Dedifferentiated amniotic fluid mesenchymal stem cell (primary cell): ENCODE measurements around the gene SETD4.

Experiments
- DNase-seq: peaks from one replicate; pipeline ENCODE4 v3.0.0-alpha.2; 2016; ENCODE audit errors: extremely low spot score

SETD4 gene

DNA sequence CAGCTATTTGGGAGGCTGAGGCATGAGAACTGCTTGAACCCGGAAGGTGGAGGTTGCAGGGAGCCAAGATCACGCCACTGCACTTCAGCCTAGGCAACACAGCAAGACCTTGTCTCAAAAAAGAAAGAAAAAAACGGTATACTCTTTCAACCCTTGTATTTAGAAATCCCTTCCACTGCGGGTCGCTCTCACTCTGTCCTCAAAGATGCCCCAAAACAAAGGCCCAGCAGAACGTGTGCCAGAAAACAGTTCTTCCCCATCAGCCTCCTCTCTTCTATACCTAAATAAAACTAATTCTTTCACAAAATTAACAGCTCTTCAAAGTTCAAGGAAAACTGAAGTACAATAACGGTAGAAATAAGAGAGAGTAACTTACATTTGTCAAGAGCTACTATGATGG lies 13.2 kb downstream of the SETD4 start:
- DNase-seq: no peak

DNA sequence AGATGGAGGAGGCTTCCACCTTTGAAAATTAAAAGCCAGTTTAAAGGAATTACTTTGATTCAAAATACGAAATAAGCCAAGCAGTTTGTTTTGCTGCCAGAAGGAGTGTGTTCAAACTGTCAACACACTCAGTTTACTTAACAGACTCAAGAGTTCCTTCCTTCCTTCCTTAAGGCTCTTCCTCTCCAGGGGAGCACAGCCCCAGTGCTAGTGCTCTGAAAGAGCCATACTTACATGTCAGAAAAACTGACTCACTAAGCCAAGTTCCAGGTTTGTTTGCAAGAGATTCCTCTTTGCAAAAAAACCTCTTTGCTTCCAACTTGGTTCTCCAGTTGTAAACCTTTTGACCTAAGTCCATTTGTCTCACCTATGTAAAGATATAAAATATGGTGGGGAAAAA lies 14.3 kb downstream of the SETD4 start:
- no peak for DNase-seq

DNA sequence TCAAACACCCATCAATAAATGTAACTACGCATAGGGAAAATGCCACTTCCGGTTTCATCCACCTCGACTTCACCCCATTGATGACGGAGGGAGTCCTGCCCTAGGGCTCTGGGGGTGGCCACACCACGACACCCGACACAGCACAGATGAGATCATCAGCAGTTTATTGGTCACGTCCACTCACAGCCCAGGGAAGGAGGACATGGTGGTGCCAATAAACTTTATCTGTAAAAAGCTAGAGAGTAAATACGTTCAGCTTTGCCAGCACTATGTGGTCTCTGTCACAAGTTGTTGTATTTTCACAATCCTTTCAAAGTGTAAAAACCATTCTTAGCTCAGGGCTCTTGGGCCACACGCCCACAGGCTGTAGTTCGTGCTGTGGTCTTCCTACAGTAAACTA lies 16.3 kb downstream of the SETD4 start:
- no peak for DNase-seq

DNA sequence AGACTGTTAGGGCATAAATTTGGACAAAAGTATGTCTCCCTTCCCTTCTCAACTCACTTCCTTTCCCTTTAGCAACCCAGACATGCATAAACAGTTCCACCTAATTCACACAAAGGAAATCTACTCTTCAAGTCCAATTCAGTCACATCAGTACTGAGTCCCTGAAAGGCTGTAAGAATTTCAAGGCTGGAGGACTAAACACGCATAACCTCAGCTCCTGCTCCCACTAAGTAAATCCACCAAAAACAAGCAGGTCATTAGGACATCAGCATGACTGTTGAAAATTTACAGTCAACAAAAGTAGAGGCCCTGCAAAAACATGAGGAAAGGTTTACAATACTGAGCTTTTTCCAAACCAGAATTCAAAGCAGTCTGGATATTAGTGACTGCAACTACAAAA lies 18.4 kb downstream of the SETD4 start:
- DNase-seq: no peak

DNA sequence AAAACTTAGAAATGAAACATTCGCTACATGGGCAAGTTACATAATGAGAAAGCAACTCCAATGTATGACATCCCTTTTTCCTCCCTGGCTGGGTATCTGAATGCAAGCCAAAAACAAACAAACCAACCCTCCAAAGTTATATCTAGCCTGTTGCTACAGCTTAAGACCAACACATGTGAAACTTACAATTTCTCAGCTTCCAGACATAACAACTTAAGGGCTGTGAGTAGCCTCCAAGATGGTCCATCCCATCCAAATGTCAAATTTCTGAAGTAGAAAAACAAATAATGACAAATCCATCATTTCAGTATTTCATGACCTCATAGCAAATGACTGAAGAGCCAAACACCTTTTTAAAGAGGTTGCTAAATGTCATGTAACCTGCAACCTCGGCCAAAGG lies 19.9 kb downstream of the SETD4 start:
- no peak for DNase-seq

DNA sequence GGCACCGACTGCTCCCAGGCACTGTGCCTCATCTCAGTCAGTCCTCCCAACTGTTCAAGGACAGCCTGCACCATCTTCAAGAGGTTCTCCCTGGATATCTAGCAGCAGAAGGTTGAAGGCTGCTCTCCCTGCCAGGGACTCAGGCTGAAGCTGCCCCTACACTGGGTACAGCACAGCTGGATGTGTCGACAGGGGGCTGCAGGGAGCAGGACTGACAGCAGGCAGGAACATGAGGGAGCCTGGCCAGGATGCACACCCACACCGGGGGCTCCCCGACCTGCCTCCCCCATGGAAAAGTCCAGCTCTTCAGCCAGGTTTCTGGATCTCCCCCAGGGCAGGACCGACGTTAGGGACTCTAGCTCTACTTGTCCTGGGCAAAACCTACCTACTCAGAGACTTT lies 20.5 kb downstream of the SETD4 start:
- DNase-seq: no peak

DNA sequence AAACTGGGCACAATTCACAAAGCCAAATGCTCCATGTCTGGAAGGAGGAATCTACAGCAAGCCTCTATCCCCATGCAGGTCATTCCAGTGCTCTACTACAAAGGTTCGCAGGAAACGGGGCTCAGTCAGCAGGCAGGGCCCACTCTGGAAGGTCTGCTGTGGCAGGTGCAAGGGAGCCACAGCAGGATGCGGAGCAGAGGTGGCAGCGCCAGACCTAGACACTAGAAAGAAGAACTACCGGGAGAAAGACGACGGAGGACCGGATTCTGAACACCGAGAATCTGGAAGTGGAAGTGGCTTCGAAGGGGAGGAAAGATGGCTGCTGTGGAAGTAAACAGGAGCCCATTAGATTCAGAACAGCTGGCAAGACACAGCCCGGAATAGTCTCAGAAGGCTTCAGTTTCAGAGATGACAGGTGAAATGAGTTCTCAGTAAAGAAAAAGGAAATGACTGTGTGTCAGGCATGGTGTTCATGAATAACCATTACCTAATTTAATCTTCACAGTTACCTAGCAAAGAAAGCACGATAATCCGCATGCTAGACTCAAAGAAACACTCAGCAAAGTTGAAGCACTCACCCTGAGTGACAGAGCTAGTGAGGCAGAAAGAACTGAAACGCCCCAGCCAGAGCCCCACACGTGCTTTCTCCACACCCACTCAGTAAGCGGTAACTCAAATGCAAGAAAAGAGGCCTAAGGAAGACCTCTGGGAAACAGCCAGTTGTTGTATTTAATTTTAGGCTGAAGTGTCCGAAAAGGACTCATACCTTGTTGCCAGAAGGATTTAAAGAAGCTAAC lies 21.4 kb downstream of the SETD4 start:
- no peak for DNase-seq

DNA sequence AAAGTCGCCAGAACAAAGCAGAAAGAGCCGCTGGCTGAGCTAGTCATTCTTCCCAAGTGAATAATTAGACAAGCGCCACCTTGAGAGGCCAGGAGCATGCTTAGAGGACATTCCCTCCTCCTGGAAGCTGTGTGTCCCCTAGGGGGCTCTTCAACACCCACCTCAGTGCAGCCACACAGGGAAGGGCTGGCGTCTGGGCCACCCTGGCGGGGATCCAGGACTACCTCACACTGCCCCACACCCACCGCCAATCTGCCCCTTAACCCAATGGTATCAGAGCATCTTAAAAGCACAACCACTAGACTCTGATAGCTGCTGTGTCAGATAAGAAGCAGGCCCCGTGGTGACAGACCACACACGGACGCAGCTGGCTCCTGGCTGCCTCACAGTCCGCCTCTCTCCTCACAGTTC lies 24.9 kb downstream of the SETD4 start:
- no peak for DNase-seq

DNA sequence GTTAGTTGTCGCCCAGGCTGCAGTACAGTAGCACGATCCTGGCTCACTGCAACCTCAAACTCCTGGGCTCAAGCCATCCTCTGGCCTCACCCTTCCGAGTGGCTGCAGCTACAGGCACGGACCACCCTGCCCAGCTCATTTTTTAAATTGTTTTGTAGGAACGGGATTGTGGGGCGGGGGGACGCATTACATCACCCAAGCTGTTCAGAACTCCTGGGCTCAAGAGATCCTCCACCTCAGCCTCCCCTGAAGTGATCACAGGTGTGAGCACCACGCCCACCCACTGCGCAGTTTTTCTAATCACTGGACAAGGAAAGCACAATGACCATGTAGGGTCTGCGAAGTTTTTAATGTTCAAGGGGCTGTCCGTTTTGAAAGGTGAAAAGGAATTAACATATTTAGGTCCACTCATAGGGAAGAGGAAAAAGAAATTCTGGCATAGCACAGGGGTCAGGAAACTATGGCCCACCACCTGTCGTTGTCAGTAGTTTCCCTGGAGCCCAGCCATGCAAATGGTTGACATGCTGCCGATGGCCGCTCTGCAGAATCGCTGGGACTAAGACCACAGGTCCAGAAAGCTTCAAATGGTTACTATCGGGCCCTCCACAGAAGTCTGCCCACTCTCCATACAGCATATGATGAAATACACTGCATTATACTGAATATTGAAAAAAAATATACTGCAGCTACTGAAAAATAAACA lies 26.0 kb downstream of the SETD4 start:
- no peak for DNase-seq

DNA sequence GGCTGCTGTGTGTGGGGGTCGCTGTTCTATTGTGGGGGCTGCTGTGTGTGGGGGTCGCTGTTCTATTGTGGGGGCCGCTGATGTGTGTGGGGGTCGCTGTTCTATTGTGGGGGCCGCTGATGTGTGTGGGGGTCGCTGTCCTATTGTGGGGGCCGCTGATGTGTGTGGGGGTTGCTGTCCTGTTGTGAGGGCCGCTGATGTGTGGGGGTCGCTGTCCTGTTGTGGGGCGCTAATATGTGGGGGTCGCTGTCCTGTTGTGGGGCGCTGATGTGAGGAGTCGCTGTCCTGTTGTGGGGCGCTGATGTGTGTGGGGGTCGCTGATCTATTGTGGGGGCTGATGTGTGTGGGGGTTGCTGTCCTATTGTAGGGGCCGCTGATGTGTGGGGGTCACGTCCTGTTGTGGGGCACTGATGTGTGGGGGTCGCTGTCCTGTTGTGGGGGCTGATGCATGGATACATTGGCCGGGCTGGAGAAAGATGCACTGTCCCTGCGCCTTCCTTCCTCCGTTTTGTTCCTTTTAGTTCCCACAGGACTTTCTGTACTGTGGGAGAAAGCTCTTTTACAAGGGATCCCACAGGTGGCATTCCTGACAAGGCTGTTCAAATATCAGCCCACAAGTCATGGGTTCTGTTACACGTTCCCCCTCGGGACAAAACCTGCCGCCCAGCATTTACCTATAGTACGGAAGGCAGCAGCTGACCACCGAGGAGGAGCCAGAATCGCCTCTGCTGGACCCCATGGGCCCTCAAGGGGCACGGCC lies 27.5 kb downstream of the SETD4 start:
- no peak for DNase-seq

DNA sequence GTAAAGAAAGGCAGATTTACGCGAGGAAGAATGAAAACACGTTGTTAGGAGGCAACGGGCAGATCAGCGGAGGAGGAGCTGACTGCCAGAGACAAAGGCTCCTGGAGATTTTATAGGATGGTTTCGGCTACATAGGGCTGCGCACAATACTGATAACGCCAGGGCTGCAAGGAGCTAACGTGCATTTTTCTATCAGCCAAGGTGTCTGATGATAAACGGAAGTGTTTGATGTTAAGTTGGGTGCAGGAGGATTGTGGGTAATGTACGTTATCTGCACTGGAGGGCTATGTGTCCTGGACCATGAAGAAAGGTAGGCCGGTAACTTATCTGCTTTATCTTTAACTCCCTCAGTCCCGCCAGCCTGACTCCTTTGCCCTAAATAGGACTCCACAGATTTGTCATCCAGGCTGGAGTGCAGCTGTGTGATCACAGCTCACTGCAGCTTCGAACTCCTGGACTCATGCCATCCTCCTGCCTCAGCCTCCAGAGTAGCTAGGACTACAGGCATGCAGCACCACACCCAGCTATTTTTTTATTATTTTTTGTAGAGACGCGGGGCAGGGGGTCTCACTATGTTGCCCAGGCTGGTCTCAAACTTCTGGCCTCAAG lies 29.6 kb downstream of the SETD4 start:
- no peak for DNase-seq

DNA sequence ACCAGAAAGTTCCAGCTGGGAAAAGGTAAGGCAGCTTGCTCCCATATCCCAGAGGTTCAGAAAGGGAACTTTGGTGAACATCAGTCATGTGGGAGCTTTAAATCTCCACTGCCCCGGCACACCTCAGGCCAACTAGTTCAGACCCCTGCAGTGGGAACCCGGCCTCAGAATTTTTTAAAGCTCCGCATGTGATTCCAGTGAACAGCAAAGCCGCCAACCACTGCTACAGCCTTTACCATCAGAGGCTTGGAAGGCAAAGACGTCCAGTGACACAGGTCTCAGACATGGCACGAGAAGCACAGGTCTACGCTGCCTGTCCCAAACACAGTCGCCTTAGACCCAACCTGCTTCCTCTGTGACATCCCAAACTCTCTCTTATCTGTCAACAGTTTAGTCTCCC lies 31.0 kb downstream of the SETD4 start:
- no peak for DNase-seq

DNA sequence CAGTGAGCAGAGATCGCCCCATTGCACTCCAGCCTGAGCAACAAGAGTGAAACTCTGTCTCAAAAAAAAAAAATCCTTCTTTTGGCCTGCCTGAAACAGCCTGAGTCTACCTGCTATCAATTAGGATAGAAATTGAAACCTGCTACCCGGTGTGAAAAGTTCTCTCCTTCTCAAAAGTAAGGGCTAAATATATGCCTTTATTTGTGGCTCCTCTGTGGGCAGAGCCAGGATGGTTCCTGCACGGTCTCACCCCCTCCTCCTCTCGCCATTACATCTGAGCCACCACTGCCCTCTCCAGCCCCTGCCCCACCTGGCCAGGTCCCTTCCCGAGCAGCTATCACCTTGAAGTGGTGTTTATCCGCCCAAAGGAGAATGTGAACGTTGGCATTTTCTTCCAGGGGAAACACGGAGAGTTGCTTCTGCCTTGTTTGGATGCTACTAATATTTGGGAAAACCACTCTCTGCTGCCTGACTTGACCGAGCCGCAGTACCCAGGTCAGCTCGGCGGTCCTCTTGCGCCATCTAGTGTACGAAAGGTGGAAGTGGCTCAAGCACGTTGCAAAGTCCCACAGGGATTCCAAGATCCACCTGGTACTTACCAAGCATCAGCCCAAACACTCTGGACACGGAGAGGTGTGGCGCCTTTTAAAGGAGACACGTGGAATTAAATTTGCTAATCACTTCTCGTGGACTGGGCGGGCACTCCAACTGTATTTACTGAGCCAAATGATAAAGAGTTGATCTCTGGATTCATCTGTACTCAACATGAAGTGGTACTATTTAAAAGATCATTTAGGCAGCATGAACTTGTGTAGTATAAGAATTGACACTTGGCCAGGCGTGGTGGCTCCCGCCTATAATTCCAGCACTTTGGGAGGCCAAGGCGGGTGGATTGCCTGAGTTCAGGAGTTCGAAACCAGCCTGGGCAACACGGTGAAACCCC lies 31.9 kb downstream of the SETD4 start:
- DNase-seq: peak; percentile 67

DNA sequence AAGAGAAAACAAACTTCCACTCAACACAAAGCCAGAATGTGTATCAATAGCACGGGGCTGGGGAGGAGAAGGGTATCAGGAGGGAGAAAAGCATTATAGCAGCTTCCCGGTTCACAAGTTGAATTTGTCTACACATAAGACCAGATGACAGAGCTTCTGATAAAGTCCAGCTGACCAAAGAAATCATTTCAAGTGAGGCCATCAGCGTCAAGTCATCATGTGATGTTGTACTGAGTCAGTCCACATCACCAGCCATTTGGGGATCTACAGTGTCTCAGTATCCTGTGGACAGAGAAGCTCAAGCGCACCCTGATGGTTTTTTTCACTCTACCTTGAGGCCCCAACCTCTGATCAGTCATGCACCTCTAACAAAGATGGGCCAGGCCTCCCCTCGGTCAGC lies 33.0 kb downstream of the SETD4 start:
- no peak for DNase-seq

DNA sequence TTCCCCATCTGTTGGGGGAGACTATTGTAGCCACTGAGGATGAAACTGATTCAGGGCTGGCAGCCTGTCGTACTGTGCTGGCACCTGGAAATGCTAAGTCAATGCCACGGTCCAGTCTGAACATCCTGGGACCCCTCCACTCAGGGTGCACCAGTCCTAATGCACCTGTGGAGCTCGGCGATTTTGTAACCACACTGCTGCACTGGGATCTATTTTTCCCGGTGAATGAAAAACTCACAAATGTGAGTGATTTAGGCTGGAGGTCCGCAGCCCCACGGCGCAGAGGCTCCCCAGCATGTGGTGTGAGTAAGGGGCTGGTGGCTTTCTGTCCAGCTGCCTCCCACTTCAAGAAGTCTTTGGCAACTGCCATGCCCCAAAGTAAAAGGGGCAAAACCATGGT lies 35.5 kb downstream of the SETD4 start:
- DNase-seq: no peak

DNA sequence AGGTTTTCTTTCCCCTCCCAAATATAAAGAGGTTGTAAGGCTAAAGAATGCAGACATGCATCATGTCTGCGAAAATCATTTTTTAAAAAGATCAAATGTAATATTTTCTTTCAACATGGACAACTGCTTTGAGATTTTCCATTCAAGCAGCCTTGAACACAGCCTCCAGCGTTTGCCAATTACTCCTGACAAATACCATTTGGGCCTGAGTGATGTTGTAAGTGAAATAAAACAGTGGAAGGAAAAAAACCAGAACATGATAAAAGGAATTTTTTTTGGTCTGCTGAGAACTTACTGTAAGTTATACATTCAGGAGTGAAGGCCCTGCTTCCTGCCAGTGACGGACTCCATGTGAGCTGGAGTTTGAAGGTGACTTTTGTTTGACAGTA lies 37.2 kb downstream of the SETD4 start:
- no peak for DNase-seq

DNA sequence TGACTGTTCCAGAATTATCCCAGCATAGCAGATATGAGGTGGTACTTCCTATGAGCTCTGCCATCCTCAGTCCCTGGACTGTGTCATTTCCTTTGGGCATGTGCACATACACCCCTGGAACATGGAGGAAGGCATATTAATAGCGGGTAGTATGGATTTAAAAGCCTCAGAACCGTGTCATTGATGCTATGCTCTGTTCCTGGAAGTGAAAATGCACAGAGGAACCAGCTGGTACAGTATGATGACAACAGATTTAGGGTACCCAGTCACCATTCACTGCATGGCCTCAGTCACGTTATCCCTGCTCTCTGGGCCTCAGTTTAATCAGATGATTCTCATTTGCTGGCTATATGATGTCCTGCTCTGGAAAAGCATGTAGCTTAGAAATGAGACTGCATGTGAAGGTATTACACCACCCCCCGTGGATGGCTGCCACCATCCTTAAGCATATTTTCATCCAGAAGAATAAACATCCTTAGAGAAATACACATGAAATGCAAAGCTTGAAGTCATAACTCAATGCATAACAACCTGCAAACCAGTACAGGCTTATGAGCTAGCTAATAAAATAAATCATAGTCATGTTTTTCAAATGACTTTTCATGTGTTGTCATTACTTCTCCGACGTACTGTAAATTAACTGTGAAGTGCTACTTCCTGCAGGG lies 37.8 kb downstream of the SETD4 start:
- no peak for DNase-seq

DNA sequence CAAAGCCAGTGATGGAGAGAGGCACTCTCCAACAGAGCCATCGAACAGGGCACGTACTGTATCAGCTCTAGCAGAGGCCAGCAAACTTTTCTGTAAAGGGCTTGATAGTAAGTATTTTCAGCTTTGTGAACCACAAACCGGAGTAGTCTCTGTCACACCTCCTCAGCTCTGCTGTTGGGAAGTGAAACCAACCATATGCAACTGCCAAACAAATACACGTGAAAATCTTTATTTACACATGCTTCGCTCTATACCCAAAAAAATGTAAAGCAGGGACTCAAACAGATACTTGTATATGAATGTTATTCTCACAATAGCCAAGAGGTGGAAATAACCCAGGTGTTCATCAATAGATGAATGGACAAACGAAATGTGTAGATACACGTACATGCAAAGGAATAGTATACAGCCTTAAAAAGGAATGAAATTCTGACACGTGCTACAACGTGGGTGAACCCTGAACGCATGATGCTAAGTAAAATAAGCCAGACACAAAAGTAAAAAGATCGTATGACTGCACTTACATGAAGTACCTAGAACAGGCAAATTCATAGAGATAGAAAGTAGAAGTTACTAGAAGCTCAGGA lies 39.0 kb downstream of the SETD4 start:
- DNase-seq: no peak

DNA sequence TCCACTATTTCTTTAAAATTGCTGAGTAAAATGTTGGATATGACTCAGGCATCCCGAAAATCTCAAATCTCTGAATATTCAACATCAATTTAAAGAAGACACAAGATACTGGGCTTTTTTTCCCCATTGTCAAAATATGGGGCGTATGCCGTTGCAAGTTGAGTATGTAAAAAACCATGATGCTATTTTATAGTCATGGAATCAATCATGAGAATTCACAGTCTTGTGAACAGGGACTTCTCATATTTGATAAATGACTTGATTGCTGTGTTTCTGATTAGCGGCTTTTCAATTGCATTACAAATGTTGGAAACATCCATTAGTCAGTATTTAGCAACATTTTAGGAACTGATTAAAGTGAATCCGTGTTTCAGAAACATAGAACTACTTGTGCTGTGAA lies 45.3 kb downstream of the SETD4 start:
- DNase-seq: no peak

DNA sequence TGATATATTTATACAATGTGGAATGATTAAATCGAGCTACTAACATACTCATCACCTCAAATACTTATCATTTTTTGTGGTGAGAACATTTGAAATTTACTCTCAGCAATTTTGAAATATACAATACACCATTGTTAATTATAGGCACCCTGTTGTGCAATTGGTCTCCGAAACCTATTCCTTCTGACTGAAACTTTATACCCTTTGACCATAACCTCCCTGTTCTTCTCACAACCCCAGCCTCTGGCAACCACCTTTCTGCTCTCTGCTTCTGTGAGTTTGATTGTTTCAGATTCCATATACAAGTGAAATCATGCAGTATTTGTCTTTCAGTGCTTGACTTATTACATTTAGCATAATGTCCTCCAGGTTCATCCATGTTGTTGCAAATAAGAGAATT lies 49.5 kb downstream of the SETD4 start:
- no peak for DNase-seq
